T-helper 2 cell treated with Interferon-gamma antibody and Interleukin-4, amounts not matched to agents 5 μg/mL and 100 μg/mL, for 36 hours (primary cell): ENCODE measurements around the gene CXCR1.
A peak's percentile ranks its signal among the peaks of the same experiment; 100 is the strongest.

Experiments
- DNase-seq: peaks from one replicate; pipeline ENCODE4 v3.0.0; 2021; ENCODE audit warnings: low spot score
- H3K27ac Mint-ChIP-seq: one replicate; pipeline ENCODE4 v1.8.0; 2021; ENCODE audit warnings: mild to moderate bottlenecking, mixed read lengths
- H3K27me3 Mint-ChIP-seq: one replicate; pipeline ENCODE4 v1.8.0; 2021; ENCODE audit warnings: low read depth, mixed read lengths
- H3K36me3 Mint-ChIP-seq: one replicate; pipeline ENCODE4 v1.8.0; 2021; ENCODE audit warnings: low read depth, mixed read lengths
- H3K4me1 Mint-ChIP-seq: one replicate; pipeline ENCODE4 v1.8.0; 2021; ENCODE audit warnings: low read depth, mixed read lengths
- H3K4me3 Mint-ChIP-seq: one replicate; pipeline ENCODE4 v1.8.0; 2022; ENCODE audit warnings: mild to moderate bottlenecking, moderate library complexity, mixed read lengths
- H3K9me3 Mint-ChIP-seq: one replicate; pipeline ENCODE4 v1.8.0; 2021; ENCODE audit warnings: mixed read lengths

CXCR1 gene

DNA sequence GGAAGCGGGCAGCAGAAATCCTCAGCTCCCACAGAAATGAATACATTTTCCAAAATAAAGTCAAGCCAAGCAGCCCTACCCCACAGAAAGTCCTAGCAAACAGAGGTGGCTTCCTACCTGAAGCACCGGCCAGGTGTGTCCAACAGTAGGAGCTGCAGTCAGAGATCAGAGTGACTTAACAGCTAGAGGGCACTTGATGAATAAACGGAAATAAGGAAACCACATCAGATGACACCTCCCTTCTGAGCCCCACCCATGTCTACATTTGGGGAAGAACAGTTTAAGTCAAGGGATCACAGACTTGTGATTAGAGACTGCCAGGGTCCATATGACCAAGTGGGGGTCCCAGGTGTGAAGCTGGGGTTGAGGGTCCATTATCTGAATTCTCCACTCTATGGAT is at the start of gene CXCR1:
Gene CXCR1, minus strand, starts transcription at position 172 of the 400 bp plus-strand sequence. CDS start 1,751 bp downstream, outside the sequence.
- Mint-ChIP-seq H3K27ac (peak within 1 kb of the TSS; percentile 70), H3K36me3 (no peaks in the 10 kb centered on the region), H3K27me3 (peaks cover 42% of the 10 kb centered on the region), H3K4me3 (peak within 1 kb of the TSS; percentile 77), H3K9me3 (no peaks in the 10 kb centered on the region), H3K4me1 (peaks cover 29% of the 10 kb centered on the region)
- DNase-seq = no peak

DNA sequence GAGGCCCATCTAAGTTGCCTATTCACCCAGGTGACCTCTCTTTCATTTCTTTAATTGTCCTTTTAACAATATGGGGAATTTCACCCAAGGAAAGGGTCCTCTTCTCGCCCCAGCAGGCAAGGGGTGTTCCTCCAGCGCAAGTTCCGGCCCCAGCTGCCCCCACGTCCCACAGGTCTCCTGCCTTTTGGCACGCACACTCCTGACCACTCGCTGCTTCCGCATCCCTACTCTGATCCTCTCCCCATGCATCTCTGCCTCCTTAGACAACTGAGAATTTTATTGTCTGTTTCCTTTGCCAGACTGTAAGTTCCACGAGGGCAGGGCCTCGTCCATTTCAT is 49.5 kb upstream of the CXCR1 start:
- H3K27me3 Mint-ChIP-seq = peaks cover 2% of the 10 kb centered on the region
- peak overlapping the region; percentile 93 for H3K4me3 Mint-ChIP-seq
- peaks cover 40% of the 10 kb centered on the region for H3K4me1 Mint-ChIP-seq
- peaks cover 37% of the 10 kb centered on the region for H3K36me3 Mint-ChIP-seq
- H3K9me3 Mint-ChIP-seq = peaks cover 4% of the 10 kb centered on the region
- H3K27ac Mint-ChIP-seq = peak overlapping the region; percentile 94
- no peak for DNase-seq

DNA sequence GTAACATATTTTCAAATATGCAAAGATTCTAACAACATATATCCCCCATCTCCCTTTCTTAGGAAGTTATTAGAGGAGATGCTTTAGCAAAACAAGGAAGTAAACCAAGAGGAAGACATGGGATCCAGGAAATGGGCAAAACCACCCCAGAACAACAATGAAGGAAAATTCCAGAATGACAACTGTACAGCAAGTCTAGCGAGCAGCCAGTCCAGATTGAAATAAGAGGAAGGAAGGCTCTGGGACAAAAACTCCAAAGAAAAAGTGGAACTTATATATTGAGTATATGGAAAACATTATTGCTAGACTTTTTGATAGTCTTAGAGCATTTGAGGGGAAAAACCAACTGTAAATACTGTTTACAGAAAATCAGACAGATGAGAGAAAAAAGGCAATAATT is 47.4 kb upstream of the CXCR1 start:
- Mint-ChIP-seq H3K27ac (no peak overlapping the region), H3K4me1 (peaks cover 25% of the 10 kb centered on the region), H3K27me3 (peaks cover 10% of the 10 kb centered on the region), H3K36me3 (peaks cover 21% of the 10 kb centered on the region), H3K9me3 (peaks cover 13% of the 10 kb centered on the region), H3K4me3 (no peak overlapping the region)
- no peak for DNase-seq

DNA sequence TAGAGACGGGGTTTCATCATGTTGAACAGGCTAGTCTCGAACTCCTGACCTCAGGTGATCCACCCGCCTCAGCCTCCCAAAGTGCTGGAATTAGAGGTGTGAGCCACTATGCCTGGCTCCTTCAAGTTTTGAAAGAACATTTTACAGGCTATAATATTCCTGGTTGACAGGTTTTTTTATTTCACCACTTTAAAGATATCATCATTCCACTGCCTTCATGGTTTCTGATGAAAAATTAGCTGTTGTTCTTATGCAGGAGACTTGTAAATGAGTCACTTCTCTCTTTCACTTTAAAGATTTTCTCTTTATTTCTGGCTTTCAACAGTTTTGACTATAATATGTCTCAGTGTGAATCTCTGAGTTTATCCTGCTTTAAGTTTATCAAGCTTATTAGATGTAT is 42.3 kb upstream of the CXCR1 start:
- DNase-seq = no peak
- Mint-ChIP-seq H3K36me3 (peaks cover 5% of the 10 kb centered on the region), H3K27ac (no peak overlapping the region), H3K4me1 (peaks cover 5% of the 10 kb centered on the region), H3K4me3 (no peak overlapping the region), H3K27me3 (peaks cover 22% of the 10 kb centered on the region), H3K9me3 (peaks cover 13% of the 10 kb centered on the region)

DNA sequence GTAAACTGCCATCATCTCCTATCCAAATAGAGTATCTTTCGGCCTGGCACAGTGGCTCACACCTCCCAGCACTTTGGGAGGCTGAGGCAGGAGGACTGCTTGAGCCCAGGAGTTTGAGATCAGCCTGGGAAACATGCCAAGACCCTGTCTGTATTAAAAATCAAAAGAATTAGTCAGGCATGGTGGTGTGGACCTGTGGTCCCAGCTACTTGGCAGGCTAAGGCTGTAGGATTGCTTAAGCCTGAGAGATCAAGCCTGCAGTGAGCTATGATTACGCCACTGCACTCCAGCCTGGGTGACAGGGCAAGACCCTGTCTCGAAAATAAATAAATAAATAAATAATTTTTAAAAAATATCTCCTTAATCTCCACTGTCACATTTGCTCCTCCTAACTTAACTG is 35.5 kb upstream of the CXCR1 start:
- Mint-ChIP-seq H3K4me3 (no peak overlapping the region), H3K4me1 (no peaks in the 10 kb centered on the region), H3K36me3 (no peaks in the 10 kb centered on the region), H3K9me3 (no peaks in the 10 kb centered on the region), H3K27ac (no peak overlapping the region), H3K27me3 (peaks cover 44% of the 10 kb centered on the region)
- DNase-seq = no peak

DNA sequence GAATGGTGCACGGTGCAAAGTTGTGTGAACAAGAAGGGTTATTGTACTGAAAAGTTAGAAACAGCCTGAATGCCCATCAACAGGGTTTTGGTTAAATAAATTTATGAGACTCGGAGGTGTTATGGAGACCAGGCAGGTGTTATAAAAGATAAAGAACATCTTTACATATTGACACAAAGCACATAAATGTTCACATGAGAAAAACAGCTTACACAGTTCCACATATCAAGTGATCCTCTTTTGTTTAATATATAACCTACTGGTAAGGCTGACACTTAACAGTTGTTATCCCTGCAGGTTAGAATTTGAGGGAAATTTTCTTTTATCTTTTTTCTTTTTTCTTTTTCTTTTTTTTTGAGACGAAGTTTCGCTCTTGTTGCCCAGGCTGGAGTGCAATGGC is 30.2 kb upstream of the CXCR1 start:
- H3K36me3 Mint-ChIP-seq = no peaks in the 10 kb centered on the region
- H3K4me1 Mint-ChIP-seq = no peaks in the 10 kb centered on the region
- no peak for DNase-seq
- H3K9me3 Mint-ChIP-seq = no peaks in the 10 kb centered on the region
- no peak overlapping the region for H3K4me3 Mint-ChIP-seq
- no peak overlapping the region for H3K27ac Mint-ChIP-seq
- H3K27me3 Mint-ChIP-seq = peaks cover 45% of the 10 kb centered on the region

DNA sequence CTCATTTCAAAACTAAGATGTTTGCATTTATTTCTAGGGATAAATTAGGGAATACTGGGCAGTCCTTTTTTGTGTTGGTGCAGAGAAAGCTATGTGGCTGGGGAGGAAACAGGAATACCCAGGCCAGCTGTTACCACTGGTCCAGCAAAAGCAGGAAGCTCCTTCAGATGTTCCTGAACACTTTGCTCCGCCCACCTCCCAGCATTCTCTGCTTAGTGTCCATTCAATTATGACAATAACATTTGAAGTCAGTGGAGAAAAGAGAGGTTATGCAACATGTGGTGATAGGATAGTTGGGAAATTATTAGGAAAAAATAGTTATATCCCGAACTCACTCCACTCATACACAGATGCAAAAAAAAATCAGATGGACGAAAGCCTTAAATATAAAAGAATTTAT is 28.1 kb upstream of the CXCR1 start:
- peaks cover 37% of the 10 kb centered on the region for H3K27me3 Mint-ChIP-seq
- no peak overlapping the region for H3K27ac Mint-ChIP-seq
- no peaks in the 10 kb centered on the region for H3K4me1 Mint-ChIP-seq
- H3K36me3 Mint-ChIP-seq = no peaks in the 10 kb centered on the region
- no peak for DNase-seq
- no peaks in the 10 kb centered on the region for H3K9me3 Mint-ChIP-seq
- H3K4me3 Mint-ChIP-seq = no peak overlapping the region

DNA sequence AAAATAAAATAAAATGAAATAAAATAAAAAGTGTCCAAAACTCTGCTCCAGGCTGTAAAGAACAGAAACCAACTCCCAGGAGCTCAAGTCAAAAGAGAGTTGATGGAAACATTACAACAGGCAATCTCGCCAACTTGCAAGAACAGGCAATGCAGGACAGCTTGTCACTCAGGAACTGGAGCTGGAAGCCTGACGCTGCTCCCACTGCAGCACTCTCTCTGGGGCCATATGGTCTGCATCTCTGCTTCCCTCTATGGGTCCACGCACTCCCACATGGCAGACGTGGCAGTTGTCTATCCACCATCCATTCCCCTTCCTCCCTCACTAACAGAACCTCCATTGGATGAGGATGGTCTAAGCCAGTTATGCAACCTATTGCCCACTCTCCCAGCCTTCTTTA is 26.9 kb upstream of the CXCR1 start:
- no peak overlapping the region for H3K27ac Mint-ChIP-seq
- H3K4me1 Mint-ChIP-seq = no peaks in the 10 kb centered on the region
- no peaks in the 10 kb centered on the region for H3K36me3 Mint-ChIP-seq
- no peaks in the 10 kb centered on the region for H3K9me3 Mint-ChIP-seq
- peaks cover 28% of the 10 kb centered on the region for H3K27me3 Mint-ChIP-seq
- DNase-seq = no peak
- no peak overlapping the region for H3K4me3 Mint-ChIP-seq

DNA sequence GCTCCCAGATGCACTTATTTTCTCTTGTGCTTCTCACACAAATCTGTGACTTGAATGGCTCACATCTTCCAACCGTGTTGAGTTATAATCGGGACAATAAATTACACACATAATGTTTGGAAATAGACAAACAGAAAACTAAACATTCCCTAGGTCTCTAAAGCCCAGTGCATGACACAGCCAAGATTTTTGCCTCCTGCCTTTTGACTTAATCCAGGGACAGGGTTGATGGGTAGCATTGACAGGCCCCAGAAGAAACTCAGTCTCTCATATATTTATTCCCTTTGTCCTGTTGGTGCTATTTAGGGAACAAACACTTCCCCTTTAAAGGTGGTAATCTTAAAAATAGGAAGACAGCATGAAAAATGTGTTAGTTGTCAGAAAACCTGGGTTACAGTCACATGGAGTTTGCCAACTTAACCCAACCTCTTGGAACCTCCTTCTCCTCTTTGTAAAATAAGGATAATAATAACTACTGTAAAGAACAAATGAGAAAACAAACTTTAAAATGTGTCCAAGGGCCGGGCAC is 26.2 kb upstream of the CXCR1 start:
- H3K4me3 Mint-ChIP-seq = no peak overlapping the region
- H3K27me3 Mint-ChIP-seq = peaks cover 21% of the 10 kb centered on the region
- H3K4me1 Mint-ChIP-seq = peaks cover under 1% of the 10 kb centered on the region
- no peak for DNase-seq
- no peaks in the 10 kb centered on the region for H3K9me3 Mint-ChIP-seq
- H3K36me3 Mint-ChIP-seq = no peaks in the 10 kb centered on the region
- no peak overlapping the region for H3K27ac Mint-ChIP-seq

DNA sequence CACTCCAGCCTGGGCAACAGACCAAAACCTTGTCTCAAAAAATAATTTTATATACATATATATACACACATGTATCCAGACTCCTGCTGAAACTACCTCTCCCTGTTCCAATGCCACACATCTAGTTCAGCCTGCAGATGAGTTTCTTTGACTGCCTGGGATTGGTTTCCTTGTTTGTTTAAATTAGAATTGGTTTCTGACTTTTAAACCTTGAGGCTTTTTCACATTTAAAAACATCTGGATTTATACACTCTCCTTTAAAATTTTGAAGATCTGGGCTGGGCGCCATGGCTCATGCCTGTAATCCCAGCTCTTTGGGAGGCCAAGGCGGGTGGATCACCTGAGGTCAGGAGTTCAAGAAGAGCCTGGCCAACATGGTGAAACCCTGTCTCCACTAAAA is 21.8 kb upstream of the CXCR1 start:
- no peak overlapping the region for H3K4me3 Mint-ChIP-seq
- H3K27ac Mint-ChIP-seq = no peak overlapping the region
- H3K4me1 Mint-ChIP-seq = peaks cover 7% of the 10 kb centered on the region
- H3K36me3 Mint-ChIP-seq = no peaks in the 10 kb centered on the region
- peaks cover 10% of the 10 kb centered on the region for H3K27me3 Mint-ChIP-seq
- H3K9me3 Mint-ChIP-seq = no peaks in the 10 kb centered on the region
- DNase-seq = no peak

DNA sequence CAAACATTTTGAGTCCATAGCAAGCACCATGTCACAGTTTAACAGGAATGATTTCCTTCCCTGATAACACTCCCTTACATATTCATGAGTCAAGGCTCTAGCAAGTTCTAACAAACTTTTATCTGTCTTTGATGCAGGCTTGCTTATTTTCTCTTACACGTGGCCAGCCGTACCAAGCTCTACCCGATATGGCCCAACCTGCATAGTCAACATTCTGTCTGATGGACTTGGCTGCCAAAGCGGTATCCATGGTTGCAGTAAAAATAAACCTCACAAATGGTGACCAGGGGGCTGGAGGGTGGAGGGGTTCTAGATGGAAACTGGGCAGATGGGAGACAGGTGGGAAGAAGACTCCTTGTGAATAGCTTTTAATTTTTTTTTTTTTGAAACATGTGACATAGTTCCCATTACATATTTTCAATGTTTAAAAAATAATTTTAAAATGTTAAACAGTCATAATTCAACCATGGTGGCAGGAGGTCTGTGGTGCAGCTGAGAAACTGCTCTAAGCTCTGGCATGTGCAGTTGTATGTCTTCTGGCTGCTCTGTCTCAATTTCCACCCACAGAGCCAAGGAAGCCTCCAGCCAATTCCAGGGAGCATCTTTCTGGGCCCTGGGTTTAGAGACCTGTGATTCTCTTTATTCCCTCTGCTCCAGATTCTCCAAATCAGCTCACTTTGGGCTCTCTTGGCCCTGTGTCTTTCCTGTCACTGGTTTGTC is 20.7 kb upstream of the CXCR1 start:
- Mint-ChIP-seq H3K4me3 (no peak overlapping the region), H3K9me3 (no peaks in the 10 kb centered on the region), H3K36me3 (no peaks in the 10 kb centered on the region), H3K27ac (no peak overlapping the region), H3K27me3 (peaks cover 13% of the 10 kb centered on the region), H3K4me1 (peaks cover 7% of the 10 kb centered on the region)
- DNase-seq = no peak

DNA sequence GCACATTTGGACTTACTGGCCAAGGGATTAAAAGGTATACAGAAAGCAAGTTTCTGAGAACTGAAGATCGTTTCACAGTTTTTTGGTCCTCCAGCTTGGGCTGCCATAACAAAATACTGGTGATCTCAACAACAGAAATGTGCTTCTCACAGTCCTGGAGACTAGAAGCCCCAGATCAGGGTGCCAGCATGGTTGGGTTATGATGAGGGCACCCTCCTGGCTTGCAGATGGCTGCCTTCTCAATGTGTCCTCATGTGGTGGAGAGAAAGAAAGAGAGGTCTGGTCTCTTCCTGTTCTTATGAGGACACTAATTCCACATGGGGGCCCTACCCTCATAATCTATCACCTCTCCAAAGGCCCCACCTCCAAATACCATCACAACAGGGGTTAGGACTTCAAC is 20.1 kb upstream of the CXCR1 start:
- Mint-ChIP-seq H3K36me3 (no peaks in the 10 kb centered on the region), H3K4me1 (peaks cover 7% of the 10 kb centered on the region), H3K4me3 (no peak overlapping the region), H3K27ac (no peak overlapping the region), H3K9me3 (no peaks in the 10 kb centered on the region), H3K27me3 (peaks cover 13% of the 10 kb centered on the region)
- no peak for DNase-seq

DNA sequence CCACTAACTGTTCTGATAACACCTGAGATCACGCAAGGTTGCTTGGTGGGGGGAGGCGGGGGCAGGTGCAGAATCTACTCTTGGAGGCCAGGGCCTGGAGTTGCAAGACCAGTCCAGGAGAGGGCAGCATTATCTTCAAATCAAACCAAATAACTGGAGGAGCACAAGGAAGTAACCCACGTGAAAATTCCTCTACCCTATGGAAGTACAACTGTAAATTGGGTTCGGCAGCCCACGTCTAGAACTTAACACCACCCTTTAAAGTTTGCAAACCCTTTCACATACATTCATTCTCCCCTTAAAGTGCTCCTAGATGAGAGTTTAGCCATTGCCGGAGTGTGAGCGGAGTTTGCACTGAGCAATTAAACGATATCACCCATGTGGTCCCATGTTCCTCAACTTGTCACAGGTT is 19.6 kb upstream of the CXCR1 start:
- H3K27ac Mint-ChIP-seq = no peak overlapping the region

DNA sequence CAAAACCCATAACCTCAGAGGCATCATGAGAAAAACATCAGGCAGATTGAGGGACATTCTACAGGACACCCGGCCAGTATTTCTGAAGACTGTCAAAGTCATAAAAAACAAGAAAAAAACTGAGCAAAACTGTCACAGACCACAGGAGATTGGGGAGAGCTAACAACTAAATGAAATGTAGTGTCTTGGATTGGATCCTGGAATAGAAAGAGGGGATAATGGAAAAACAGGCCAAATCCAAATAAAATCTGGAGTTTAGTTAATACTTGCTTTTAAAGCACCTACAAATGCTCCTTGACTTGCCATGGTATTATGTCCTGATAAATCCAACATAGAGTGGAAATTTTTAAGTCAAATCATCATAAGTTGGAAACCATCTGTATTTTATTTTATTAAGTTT is 17.6 kb upstream of the CXCR1 start:
- Mint-ChIP-seq H3K27ac (no peak overlapping the region), H3K4me1 (peaks cover 7% of the 10 kb centered on the region), H3K9me3 (no peaks in the 10 kb centered on the region), H3K27me3 (peaks cover 21% of the 10 kb centered on the region), H3K36me3 (no peaks in the 10 kb centered on the region), H3K4me3 (no peak overlapping the region)
- DNase-seq = no peak

More for the DNA sequence above, 19.6 kb upstream of the CXCR1 start:
- Mint-ChIP-seq H3K36me3 (no peaks in the 10 kb centered on the region), H3K27me3 (peaks cover 16% of the 10 kb centered on the region), H3K4me1 (peaks cover 7% of the 10 kb centered on the region), H3K9me3 (no peaks in the 10 kb centered on the region), H3K4me3 (no peak overlapping the region)
- peak; percentile 47 for DNase-seq
